Endodermal cell (in vitro differentiated cells): ENCODE data around the gene ARHGAP25. TPM values are rescaled to one million over a fixed set of nuclear protein-coding genes. Genes with fewer than 3 reads are reported as not detected.

Experiments used
- DNase-seq: peaks from one replicate; pipeline ENCODE4 v3.0.0-alpha.2; 2017
- H3K27ac ChIP-seq: 2 replicates; pipeline ENCODE4 v1.5.1; 2013; ENCODE audit warnings: mild to moderate bottlenecking, low read depth, low read length, moderate library complexity
- H3K27me3 ChIP-seq: 2 replicates; pipeline ENCODE4 v1.6.1; 2013; ENCODE audit warnings: mild to moderate bottlenecking, low read length, moderate library complexity; ENCODE audit not compliant: insufficient read depth, control insufficient read depth, poor library complexity, severe bottlenecking
- H3K36me3 ChIP-seq: 2 replicates; pipeline ENCODE4 v1.7.0; 2013; ENCODE audit warnings: mild to moderate bottlenecking, low read length, moderate library complexity; ENCODE audit not compliant: control insufficient read depth, insufficient read depth
- H3K4me1 ChIP-seq: one replicate; pipeline ENCODE4 v1.7.0; 2013; ENCODE audit warnings: low read length; ENCODE audit not compliant: control insufficient read depth, insufficient read depth
- H3K4me3 ChIP-seq: 2 replicates; pipeline ENCODE4 v1.5.1; 2013; ENCODE audit warnings: mild to moderate bottlenecking, low read length, moderate library complexity
- H3K9ac ChIP-seq: 2 replicates; pipeline ENCODE4 v1.6.1; 2013; ENCODE audit warnings: mild to moderate bottlenecking, low read length, moderate library complexity; ENCODE audit not compliant: poor library complexity, severe bottlenecking; ENCODE audit errors: extremely low read depth
- H3K9me3 ChIP-seq: 2 replicates; pipeline ENCODE4 v1.6.1; 2013; ENCODE audit warnings: mild to moderate bottlenecking, low read length, moderate library complexity; ENCODE audit not compliant: control insufficient read depth
- H3K27ac Mint-ChIP-seq: 2 replicates; pipeline ENCODE4 v1.8.0; 2020; ENCODE audit warnings: mixed read lengths
- H3K27me3 Mint-ChIP-seq: 2 replicates; pipeline ENCODE4 v1.8.0; 2021; ENCODE audit warnings: mild to moderate bottlenecking, mixed read lengths; ENCODE audit not compliant: insufficient read depth
- H3K36me3 Mint-ChIP-seq: 2 replicates; pipeline ENCODE4 v1.8.0; 2020; ENCODE audit warnings: low read depth, mixed read lengths
- H3K4me1 Mint-ChIP-seq: 2 replicates; pipeline ENCODE4 v1.8.0; 2020; ENCODE audit warnings: mixed read lengths
- H3K4me3 Mint-ChIP-seq: 2 replicates; pipeline ENCODE4 v1.8.0; 2020; ENCODE audit warnings: mild to moderate bottlenecking, moderate library complexity, mixed read lengths
- H3K9me3 Mint-ChIP-seq: 2 replicates; pipeline ENCODE4 v1.8.0; 2020; ENCODE audit warnings: mild to moderate bottlenecking, mixed read lengths
- WGBS, 2 experiments: methylation state at CpG; one replicate each; pipeline versions ENCODE4 v1.1.5 to v1.1.7; 2013; ENCODE audit warnings: missing lambda C conversion rate in 2 of 2, mixed read lengths in 1 of 2; ENCODE audit not compliant: insufficient coverage in 1 of 2, insufficient read length in 1 of 2; 5-methylcytosine and 5-hydroxymethylcytosine counted together
- total RNA-seq, 2 donors: library from RNA; stranded (reverse); fragmentation: NEBNext Ultra II Directional in 1 of 2; extraction: Animal tissue kit (Norgen Biotek cat#: 25700) in 1 of 2; gene quantifications; 2 replicates in 1 of 2; 3 replicates in 1 of 2; pipeline ENCODE4 v1.2.1, GENCODE V29; 2021
- TF ChIP-seq, protein P1 (sequence below): fragments of 200-600 bp; sonication (generic); conservative IDR thresholded peaks from 2 replicates; pipeline ENCODE4 v1.5.0; 2021; ENCODE audit warnings: antibody characterized with exemption, mild to moderate bottlenecking

ARHGAP25 gene
- total RNA-seq, 2 donors from 2014 or later, result 0.82 to 2.6 TPM

DNA sequence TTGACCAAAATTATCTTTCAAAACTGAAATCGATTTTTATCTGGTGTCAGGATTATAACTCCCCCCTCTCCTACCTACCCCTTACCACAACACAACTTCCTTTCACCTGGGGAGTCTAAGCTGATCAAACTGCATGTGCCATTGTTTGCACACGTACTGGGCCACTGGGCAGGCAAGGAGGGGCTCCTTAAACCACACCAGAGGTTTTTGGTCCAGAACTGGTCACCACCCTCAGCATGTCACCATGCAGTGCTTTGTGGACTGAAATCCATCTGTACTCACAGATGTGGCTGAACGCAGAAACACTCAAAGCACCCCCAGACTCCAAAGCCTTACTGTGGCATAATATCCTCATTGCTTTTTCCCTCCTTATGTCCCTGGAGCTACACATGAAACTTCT, 13.9 kb upstream of the ARHGAP25 start:
- TF ChIP-seq, protein P1, sequence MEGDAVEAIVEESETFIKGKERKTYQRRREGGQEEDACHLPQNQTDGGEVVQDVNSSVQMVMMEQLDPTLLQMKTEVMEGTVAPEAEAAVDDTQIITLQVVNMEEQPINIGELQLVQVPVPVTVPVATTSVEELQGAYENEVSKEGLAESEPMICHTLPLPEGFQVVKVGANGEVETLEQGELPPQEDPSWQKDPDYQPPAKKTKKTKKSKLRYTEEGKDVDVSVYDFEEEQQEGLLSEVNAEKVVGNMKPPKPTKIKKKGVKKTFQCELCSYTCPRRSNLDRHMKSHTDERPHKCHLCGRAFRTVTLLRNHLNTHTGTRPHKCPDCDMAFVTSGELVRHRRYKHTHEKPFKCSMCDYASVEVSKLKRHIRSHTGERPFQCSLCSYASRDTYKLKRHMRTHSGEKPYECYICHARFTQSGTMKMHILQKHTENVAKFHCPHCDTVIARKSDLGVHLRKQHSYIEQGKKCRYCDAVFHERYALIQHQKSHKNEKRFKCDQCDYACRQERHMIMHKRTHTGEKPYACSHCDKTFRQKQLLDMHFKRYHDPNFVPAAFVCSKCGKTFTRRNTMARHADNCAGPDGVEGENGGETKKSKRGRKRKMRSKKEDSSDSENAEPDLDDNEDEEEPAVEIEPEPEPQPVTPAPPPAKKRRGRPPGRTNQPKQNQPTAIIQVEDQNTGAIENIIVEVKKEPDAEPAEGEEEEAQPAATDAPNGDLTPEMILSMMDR, result no peak
- Mint-ChIP-seq H3K36me3 (no peaks in the 10 kb centered on the region), H3K27me3 (no peaks in the 10 kb centered on the region), H3K9me3 (no peaks in the 10 kb centered on the region), H3K4me1 (peaks cover 19% of the 10 kb centered on the region), H3K27ac (no peak overlapping the region), H3K4me3 (no peak overlapping the region)
- DNase-seq, result no peak
- WGBS, 2 experiments, result 82 to 88% methylated on average over 3 of the region's 3 CpGs
- Histone ChIP-seq H3K9ac (no peak overlapping the region), H3K4me3 (no peak overlapping the region), H3K27me3 (no peaks in the 10 kb centered on the region), H3K36me3 (no peaks in the 10 kb centered on the region), H3K27ac (no peak overlapping the region), H3K4me1 (no peaks in the 10 kb centered on the region), H3K9me3 (no peaks in the 10 kb centered on the region)

DNA sequence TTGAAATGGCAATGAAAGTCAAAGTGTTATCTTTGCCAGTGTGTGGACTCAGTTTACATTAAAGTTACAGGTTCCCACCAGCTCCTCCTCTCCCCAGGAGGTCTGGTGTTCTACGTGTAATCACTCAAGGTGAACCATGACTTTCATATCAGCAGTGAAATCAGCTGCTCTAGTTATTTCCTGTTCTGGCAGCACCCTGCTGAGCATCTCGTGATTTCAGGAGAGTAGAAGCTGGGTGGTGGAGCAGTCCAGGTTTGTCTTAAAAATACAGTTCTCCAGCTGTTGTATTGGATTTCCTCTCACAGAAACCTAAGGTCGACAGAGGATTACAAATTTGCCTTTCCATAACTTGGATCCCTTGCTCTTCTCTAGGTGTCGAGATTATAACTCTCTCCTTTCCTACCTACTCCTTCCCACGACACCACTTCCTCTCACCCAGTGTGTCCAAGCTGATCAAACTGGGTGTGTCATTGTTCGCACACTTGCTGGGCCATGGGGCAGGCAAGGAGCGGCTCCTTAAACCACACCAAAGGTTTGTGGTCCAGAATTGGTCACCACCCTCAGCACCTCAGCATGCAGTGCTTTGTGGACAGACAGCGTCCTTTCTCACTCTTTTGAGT, 13.0 kb upstream of the ARHGAP25 start:
- no peak overlapping the region for H3K27ac Mint-ChIP-seq
- H3K27me3 Mint-ChIP-seq, result no peaks in the 10 kb centered on the region
- no peaks in the 10 kb centered on the region for H3K9me3 Mint-ChIP-seq
- H3K4me1 Mint-ChIP-seq, result peaks cover 19% of the 10 kb centered on the region
- H3K9me3 ChIP-seq, result no peaks in the 10 kb centered on the region
- H3K9ac ChIP-seq, result no peak overlapping the region
- no peak overlapping the region for H3K4me3 Mint-ChIP-seq
- H3K27me3 ChIP-seq, result no peaks in the 10 kb centered on the region
- TF ChIP-seq, protein P1, result no peak
- H3K4me3 ChIP-seq, result no peak overlapping the region
- 82 to 85% methylated on average over 8 of the region's 8 CpGs for WGBS, 2 experiments
- no peaks in the 10 kb centered on the region for H3K4me1 ChIP-seq
- no peaks in the 10 kb centered on the region for H3K36me3 Mint-ChIP-seq
- no peak overlapping the region for H3K27ac ChIP-seq
- DNase-seq, result no peak
- no peaks in the 10 kb centered on the region for H3K36me3 ChIP-seq

DNA sequence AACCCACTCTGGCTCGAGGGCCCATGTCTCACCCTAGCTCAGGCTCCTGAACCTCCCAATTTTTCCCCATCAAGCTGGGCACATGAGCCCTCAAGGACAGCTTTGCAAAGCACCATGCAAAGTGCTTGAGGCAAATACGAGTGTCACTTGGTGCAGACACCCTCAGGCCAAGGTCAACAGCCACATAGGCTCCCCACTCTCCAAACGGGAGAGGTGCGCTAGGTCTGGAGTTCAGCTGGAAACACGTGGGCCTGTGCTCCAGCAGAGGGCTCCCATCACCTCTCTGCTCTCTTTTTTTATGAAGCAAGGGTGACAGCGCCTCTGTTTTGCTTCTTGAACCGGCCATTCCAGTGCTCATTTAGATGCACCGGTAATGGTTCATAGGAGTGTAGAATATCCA, 11.9 kb upstream of the ARHGAP25 start:
- H3K36me3 ChIP-seq, result no peaks in the 10 kb centered on the region
- Mint-ChIP-seq H3K36me3 (no peaks in the 10 kb centered on the region), H3K9me3 (no peaks in the 10 kb centered on the region), H3K4me3 (no peak overlapping the region), H3K27ac (no peak overlapping the region), H3K27me3 (no peaks in the 10 kb centered on the region), H3K4me1 (peaks cover 22% of the 10 kb centered on the region)
- no peaks in the 10 kb centered on the region for H3K27me3 ChIP-seq
- TF ChIP-seq, protein P1, result peak; percentile 73
- DNase-seq, result peak; percentile 64
- no peaks in the 10 kb centered on the region for H3K9me3 ChIP-seq
- no peaks in the 10 kb centered on the region for H3K4me1 ChIP-seq
- WGBS, 2 experiments, result 79 to 82% methylated on average over 6 to 8 of the region's 8 CpGs
- H3K9ac ChIP-seq, result no peak overlapping the region
- no peak overlapping the region for H3K27ac ChIP-seq
- no peak overlapping the region for H3K4me3 ChIP-seq
